Measurements from ENCODE around the gene KRTAP5-10.
"Not testable (repeated sequence)": the region's sequence is repeated elsewhere in the genome, so short reads cannot be mapped to it uniquely, and the experiment has no call there.

The KRTAP5-10 gene

GRCh38 chr11:71588822-71589545 lies 23.6 kb downstream of the KRTAP5-10 start:
- DNase-seq: not testable (repeated sequence)

GRCh38 chr11:71589546-71589920 lies 24.2 kb downstream of the KRTAP5-10 start:
- in situ Hi-C loops (cut with MboI; ENCODE audit: low pct_unique_long_range_greater_than_20kb, low sequenced_read_pairs); DNase-seq: not testable (repeated sequence)

More at GRCh38 chr11:71588822-71589545, 23.6 kb downstream of the KRTAP5-10 start:
- in situ Hi-C loops (cut with MboI; ENCODE audit: low pct_unique_long_range_greater_than_20kb, low sequenced_read_pairs): not testable (repeated sequence)

GRCh38 chr11:71603221-71603620 lies 37.9 kb downstream of the KRTAP5-10 start:
- in situ Hi-C loops (cut with MboI; ENCODE audit: low pct_unique_long_range_greater_than_20kb, low sequenced_read_pairs): not testable (repeated sequence)

GRCh38 chr11:71604798-71605488 lies 39.6 kb downstream of the KRTAP5-10 start:
- in situ Hi-C loops (cut with MboI; ENCODE audit: low pct_unique_long_range_greater_than_20kb, low sequenced_read_pairs); DNase-seq: not testable (repeated sequence)

More at GRCh38 chr11:71603221-71603620, 37.9 kb downstream of the KRTAP5-10 start:
- not testable (repeated sequence) for DNase-seq

GRCh38 chr11:71606853-71607519 lies 41.6 kb downstream of the KRTAP5-10 start:
- in situ Hi-C loops (cut with MboI; ENCODE audit: low pct_unique_long_range_greater_than_20kb, low sequenced_read_pairs): not testable (repeated sequence)

GRCh38 chr11:71607520-71608216 lies 42.3 kb downstream of the KRTAP5-10 start:
- DNase-seq; in situ Hi-C loops (cut with MboI; ENCODE audit: low pct_unique_long_range_greater_than_20kb, low sequenced_read_pairs): not testable (repeated sequence)

More at GRCh38 chr11:71606853-71607519, 41.6 kb downstream of the KRTAP5-10 start:
- DNase-seq: not testable (repeated sequence)

- DNase-seq; in situ Hi-C loops (cut with MboI; ENCODE audit: low pct_unique_long_range_greater_than_20kb, low sequenced_read_pairs): not testable (repeated sequence)
These were observed 42.9 kb downstream of the KRTAP5-10 start for GRCh38 chr11:71608272-71608671.

GRCh38 chr11:71611218-71611910 lies 46.0 kb downstream of the KRTAP5-10 start:
- in situ Hi-C loops (cut with MboI; ENCODE audit: low pct_unique_long_range_greater_than_20kb, low sequenced_read_pairs): not testable (repeated sequence)

GRCh38 chr11:71613931-71614330 lies 48.6 kb downstream of the KRTAP5-10 start:
- in situ Hi-C loops (cut with MboI; ENCODE audit: low pct_unique_long_range_greater_than_20kb, low sequenced_read_pairs); DNase-seq: not testable (repeated sequence)

More at GRCh38 chr11:71611218-71611910, 46.0 kb downstream of the KRTAP5-10 start:
- not testable (repeated sequence) for DNase-seq

GRCh38 chr11:71614366-71614917 lies 49.1 kb downstream of the KRTAP5-10 start:
- DNase-seq; in situ Hi-C loops (cut with MboI; ENCODE audit: low pct_unique_long_range_greater_than_20kb, low sequenced_read_pairs): not testable (repeated sequence)

- DNase-seq; in situ Hi-C loops (cut with MboI; ENCODE audit: low pct_unique_long_range_greater_than_20kb, low sequenced_read_pairs): not testable (repeated sequence)
These were observed 49.6 kb downstream of the KRTAP5-10 start for GRCh38 chr11:71615003-71615402.
